ENCODE measurements around the gene DDX54.

DNA sequence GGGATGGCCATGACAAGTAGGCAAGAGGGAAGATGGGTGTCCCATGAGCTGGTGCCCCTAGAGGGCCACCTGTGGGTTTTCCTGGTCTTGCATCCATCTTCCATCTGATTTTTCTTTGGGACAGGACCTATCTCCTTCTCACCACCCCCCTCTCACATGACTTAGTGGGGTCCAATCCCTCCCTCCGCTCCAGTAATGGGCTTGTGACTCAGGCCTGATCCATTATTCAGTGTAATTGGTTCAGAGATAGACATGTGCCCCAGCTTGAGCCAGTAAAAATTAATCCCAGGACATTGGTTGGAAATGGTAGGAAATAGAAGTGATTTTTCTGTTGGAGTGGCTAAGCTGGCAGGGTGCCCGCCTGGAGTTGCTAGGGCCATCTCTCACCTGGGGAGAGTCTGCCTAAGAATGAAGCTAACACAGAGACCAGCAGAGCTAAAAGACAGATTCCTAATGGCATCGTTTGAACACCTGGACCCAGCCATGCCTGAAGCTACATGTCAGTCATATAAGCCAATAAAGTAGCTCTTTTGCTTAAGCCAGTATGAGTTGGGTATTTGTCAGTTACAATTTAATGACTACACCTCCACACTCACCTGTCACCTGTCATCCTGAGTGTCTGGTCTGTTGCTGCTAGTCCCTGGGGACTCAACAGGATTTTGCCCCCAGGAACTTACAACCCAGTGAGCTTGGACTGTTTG, 64.5 kb downstream of the DDX54 start:
- TF ChIP-seq CTCF (IDR thresholded peaks at IDR 0.05; ENCODE audit: low read length) = 0 out of 2 replicates have a peak, but pooled peaks have one; percentile 7
- TF ChIP-seq EZH2 (IDR thresholded peaks at IDR 0.05; ENCODE audit: borderline replicate concordance, low read length) = no peak
